Fibroblast of villous mesenchyme (primary cell): ENCODE measurements around the gene PPFIA4. TPM values are rescaled to one million over a fixed set of nuclear protein-coding genes. Genes with fewer than 3 reads are reported as not detected.
A peak's percentile ranks its signal among the peaks of the same experiment; 100 is the strongest.
"Not testable (repeated sequence)": the region's sequence is repeated elsewhere in the genome, so short reads cannot be mapped to it uniquely, and the experiment has no call there.

Experiments used
- DNase-seq: peaks from one replicate; pipeline ENCODE4 v3.0.0-alpha.2; 2010; ENCODE audit warnings: low read depth
- H3K4me3 ChIP-seq: 2 replicates; pipeline ENCODE4 v1.5.1; 2011; ENCODE audit warnings: low read depth, mild to moderate bottlenecking, low read length
- CTCF ChIP-seq: IDR thresholded peaks from 2 replicates; pipeline ENCODE4 v1.5.1; 2012; ENCODE audit warnings: low read depth, mild to moderate bottlenecking, low read length; ENCODE audit not compliant: insufficient read depth
- total RNA-seq: library from RNA; depleted of rRNA; stranded (reverse); fragments of >200 nt; gene quantifications from 2 replicates; pipeline ENCODE4 v1.2.3, GENCODE V29; 2012

PPFIA4 gene
- total RNA-seq, 1 donor = 4.3 TPM

DNA sequence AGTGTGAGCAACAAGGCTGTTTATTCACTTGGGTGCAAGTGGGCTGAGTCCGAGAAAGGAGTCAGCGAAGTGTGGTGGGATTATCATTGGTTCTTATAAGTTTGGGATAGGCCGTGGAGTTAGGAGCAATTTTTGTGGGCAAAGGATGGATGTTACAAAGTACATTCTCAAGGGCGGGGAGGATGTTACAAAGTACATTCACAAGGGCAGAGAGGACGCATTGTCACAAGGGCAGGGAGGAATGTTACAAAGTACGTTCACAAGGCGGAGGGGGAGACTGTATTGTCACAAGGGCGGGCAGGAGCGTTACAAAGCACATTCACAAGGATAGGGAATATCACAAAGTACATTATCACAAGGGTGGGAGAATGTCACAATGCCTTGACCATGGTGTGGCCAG is 24.3 kb upstream of the PPFIA4 start:
- no peak for TF ChIP-seq CTCF

DNA sequence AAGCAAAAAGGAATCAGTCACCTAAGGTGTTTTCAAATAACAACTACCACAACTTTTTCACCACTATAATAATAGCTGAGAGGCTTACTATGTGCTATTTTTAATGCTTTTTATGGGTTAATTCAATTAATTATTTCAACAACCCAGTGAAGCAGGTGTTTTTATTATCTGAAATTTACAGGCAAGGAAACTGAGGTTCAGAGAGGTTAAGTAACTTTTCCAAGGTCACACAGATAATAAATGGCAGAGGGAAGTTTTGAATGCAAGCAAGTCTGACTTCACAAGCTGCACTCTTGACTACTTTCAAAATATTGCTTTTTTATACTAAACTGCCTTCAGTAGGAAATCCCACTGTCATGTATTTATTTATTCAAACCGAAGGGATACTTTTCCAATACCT is 23.3 kb upstream of the PPFIA4 start:
- H3K4me3 ChIP-seq = no peak overlapping the region
- no peak for DNase-seq
- TF ChIP-seq CTCF = no peak

More for the DNA sequence above, 24.3 kb upstream of the PPFIA4 start:
- DNase-seq = no peak
- H3K4me3 ChIP-seq = no peak overlapping the region

GRCh38 chr1:203005395-203006142 is 20.7 kb upstream of the PPFIA4 start:
- not testable (repeated sequence) for DNase-seq, H3K4me3 ChIP-seq

DNA sequence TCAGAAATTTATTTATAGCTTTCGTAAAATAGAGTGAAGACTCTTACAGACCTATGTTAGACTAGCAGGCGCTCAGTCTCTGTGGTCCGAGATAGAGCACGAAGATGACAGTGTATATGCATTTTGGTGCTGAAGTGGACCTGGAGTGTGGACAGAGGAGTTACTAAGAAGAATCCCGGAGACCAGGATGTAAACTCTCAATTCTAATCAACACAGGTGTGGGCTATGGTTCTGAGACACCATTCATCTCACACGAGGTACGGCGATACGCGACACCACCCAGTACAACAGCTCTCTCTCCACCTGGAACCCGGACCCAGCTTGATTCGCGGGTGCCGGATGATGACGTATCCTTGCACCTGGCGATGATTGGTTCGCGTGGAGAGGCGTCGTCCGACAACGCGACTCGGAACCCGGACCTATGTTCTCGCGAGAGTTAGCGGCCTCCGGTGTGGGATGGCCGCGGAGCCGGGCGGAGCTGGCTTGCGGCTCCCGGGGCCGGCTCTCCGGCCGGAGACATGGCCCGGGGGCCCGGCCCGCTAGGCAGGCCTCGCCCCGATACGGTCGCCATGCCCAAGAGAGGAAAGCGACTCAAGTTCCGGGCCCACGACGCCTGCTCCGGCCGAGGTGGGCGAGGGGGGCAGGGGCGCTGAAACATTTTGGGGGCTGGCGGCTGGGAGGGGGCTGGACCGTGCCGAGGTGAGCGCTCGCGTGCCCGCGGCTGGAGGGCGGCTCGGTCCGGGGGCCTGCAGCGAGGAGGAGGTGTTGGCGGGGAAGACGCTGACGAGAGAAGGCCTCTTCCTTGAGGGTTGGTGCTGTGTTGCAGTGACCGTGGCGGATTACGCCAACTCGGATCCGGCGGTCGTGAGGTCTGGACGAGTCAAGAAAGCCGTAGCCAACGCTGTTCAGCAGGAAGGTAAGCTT is 19.1 kb upstream of the PPFIA4 start, which contains the start of gene TMEM183A:
Gene TMEM183A (plus strand): TSS at position 427 of the 924 bp plus-strand sequence. CDS start 92 bp downstream, at position 519.
- DNase-seq = peak; percentile 97
- peak within 1 kb of the TSS; percentile 93 for H3K4me3 ChIP-seq
- TF ChIP-seq CTCF = no peak

DNA sequence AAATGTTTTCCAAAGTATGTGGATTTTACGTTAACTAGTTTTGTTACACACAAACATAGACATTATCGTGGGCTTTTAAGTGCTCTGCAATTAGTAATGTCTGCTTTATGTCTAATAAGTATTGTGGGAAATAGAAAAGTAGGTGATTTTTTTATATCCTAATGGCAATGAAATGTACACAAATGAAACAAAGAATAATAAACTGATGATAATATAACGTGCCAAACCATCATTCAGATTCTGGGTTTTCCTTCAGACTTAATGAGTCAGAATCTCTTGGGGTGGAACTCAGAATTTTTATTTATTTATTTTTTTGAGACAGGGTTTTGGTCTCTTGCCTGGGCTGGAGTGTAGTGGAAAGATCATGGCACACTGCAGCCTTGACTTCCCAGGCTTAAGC is 17.1 kb upstream of the PPFIA4 start:
- DNase-seq = no peak
- H3K4me3 ChIP-seq = no peak overlapping the region
- no peak for TF ChIP-seq CTCF

DNA sequence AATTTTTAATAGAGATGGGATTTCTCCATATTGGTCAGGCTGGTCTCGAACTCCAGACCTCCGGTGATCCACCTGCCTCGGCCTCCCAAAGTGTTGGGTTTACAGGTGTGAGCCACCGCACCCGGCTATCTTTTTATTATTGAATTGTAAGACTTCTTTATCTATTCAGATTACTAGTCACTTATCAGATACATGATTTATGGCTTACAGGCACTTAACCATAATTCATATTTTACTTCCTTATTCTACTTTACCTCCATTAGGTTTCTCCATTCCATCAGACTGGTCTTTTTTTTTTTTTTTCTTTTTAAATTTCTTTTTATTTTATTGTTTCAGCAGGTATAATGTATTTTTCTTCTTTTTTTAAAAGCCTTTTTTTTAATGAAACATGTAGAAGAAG is 14.7 kb upstream of the PPFIA4 start:
- no peak overlapping the region for H3K4me3 ChIP-seq
- DNase-seq = no peak
- no peak for TF ChIP-seq CTCF

- no peak for TF ChIP-seq CTCF
- no peak overlapping the region for H3K4me3 ChIP-seq
- DNase-seq = no peak
Measured at GRCh38 chr1:203017061-203017460, 9.2 kb upstream of the PPFIA4 start.
